SKM-1 treated with dmso at 0.1 percent for 144 hours (cell line): ENCODE data around the gene FOSB.

Experiments
- DNase-seq: peaks from one replicate; lab custom pipeline; 2025; ENCODE audit not compliant: unreplicated experiment; lab: John Stamatoyannopoulos, UW

The FOSB gene

GRCh38 chr19:45442408-45442777 is 25.4 kb upstream of the FOSB start:
- DNase-seq = no peak

DNA sequence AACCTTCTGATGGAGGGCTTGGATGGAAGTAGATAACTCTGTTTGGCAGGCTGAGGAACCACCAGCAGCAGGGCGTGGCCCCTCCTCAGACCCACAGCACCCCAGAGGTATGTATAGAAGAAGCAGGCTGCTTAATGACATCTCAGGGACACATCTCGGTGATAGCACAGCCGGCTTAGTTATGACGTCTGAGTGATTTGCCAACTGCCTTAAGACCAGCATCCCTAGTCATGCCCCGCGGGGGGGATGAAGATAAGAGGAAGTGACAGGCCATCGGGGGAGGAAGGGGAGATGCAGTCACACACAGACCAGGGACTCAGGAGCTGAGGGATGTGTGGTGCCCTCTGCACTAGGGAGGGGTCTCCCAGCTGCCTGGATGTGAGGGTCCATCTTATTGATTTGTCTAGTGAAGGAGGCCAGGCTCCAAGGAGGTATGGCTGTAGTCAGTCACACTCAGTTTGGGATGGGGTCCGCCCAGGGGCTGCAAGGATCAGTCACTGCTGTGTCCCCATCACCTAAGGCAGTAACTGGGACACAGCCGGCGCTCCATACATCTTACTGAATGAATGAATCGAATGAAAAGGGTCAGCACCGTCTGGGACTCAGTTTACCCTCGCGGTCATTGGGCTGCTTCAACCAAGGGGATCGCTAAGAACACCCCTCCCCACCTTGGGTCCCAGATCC is 24.9 kb upstream of the FOSB start:
- DNase-seq = peak; percentile 40

DNA sequence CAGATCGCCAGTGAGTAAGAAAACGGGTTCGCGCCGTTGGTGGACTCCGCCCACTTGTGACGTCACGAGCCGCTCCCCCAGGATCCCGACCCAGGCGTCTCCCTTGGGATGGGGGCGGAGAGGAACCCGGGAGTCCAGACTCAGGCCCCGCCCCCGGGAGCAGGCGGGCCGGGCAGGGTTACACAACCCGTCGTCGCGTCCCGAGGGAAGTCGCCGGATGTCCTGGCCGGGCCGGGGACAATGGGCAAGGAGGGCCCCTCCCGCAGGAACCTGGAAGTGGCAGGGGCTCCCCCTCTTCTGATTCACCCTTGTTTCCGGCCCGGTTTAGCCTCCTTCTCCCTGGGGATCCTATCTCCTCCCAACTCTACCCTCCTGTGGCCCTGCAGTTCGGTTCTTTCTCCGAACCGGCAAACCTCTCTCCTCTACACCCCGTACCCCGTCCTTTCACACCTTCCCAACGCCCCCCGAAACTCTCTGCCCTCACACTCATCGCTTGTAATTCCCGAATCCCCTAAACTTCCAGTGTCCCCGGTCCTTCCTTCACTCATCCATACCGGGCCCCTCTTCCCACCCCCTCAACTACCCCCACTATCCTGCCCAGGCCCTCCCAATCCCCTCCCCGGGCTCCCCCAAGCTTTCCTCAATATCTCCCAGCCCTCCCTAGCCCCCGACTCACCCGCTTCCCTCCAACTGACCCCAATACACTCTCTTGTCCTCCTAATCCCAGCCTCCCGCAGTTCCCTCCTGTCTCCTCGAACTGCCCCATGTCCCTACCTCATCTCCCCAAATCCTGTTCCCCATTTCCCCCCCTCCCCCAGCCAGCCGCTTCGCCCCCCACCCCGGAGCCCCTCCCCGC is 24.1 kb upstream of the FOSB start:
- DNase-seq = peak; percentile 26

DNA sequence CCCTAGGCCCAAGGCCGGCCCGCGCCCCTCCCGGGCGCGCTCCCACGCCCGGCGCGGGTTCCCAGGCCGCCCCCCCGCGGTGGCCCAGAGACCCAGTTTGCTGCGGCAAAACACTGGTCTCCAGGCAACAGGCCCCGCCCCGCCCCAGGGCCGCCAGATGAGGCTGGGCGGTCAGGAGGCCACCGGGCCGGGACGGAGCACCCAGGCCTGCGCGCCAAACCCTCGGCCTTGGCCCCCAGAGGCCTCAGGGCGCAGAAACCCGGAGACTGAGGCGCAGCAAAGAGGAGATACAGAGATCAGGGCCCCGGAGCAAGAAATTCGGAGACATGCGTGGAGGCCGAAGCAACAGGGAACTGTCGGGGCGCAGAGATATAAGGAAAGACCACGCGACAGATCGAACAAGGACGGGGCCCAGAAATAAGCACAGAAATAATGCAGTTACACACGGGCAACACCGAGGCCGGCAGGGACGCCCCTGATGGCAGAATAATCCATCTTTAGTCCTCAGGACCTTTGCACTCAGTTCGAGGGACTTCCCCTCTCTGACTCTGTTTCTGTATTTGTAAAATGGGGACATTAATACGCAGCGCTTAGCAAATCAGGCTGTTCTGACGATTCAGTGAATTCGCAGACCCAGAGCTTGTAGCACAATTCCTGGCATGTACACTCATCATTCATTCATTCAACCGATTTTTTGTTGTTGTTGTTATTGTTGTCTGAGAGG is 23.3 kb upstream of the FOSB start:
- peak; percentile 19 for DNase-seq

- DNase-seq = no peak
Measured at GRCh38 chr19:45445139-45445538, 22.7 kb upstream of the FOSB start.

GRCh38 chr19:45446295-45446694 is 21.5 kb upstream of the FOSB start:
- DNase-seq = peak; percentile 8

DNA sequence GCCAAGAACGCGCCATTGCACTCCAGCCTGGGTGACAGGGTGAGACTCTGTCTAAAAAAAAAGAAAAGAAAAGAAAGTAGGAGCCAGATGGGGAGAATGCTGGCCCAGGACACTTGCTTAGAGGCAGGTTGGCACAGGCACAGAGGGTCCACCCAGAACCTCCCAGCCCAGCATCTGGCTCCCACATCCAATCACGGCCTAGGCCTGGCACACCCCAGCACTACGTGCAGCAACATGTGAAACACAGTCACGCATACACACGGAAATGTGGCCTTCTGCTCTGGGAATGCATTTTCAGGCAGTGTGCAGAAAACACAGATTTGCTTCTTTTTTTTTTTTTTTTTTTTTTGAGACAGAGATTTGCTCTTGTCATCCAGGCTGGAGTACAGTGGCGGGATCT is 20.9 kb upstream of the FOSB start:
- no peak for DNase-seq

GRCh38 chr19:45448425-45448756 is 19.4 kb upstream of the FOSB start:
- DNase-seq = no peak

DNA sequence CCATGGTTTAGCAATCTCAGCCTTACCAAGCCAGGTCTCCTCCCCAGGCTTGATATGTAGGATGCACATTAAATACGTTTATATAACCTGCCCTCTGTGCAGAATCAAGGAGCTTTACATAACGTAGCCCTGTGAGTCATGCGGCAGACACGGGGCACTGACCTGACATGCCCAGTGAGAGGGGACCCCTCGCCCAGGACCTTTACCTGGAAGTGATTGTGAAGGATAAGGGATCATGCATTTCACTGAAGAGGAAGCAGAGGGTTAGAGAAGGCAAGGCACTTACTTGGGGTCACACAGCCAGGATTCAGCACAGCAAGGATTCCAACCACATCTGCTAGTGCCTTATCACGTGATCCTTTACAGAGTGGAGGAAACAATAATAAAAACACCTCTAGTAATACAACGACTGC is 18.9 kb upstream of the FOSB start:
- DNase-seq = no peak

- DNase-seq = peak; percentile 22
Measured at GRCh38 chr19:45450012-45450333, 17.8 kb upstream of the FOSB start.

- DNase-seq = no peak
Measured at GRCh38 chr19:45451131-45451849, 16.5 kb upstream of the FOSB start.

GRCh38 chr19:45451850-45452387 is 15.9 kb upstream of the FOSB start:
- no peak for DNase-seq

DNA sequence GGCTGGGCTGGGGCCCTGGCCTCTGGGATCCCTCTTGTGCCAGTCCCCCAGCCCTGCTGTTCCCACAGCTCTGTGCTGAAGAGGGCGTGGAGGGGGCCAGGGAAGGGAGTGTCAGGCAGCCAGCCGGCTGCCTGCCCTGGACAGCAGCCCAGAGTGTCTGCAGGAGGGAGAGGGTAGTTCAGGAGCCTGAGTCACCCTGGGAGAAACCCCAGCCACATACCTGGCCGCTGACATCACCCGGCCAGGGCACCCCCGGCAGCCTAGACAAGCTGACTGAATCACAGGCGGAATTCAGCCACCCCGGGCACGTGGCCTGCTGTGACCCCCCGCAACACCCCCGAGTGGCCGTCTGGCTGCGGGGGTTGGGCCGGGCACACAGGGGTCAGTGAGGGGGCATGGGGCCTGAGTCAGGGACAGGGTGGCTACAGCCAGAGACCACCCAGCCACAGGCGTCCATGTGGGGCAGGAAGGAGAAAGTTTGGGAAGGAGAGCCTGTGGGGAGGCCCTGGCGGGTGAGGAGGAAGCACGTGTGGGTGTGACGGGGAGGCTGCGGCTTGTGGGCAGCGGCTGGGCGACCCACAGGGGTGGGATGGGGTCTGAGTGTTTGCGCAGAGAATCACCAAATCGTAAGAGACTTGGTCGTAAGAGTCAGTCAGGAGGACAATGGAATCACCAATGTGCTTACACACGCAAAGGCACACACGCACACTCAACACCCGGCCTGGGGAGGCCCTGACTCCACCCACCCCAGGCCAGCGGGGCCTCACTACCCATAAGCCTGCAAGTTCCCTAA is 11.9 kb upstream of the FOSB start:
- DNase-seq = peak; percentile 75

GRCh38 chr19:45456500-45456815 is 11.3 kb upstream of the FOSB start:
- DNase-seq = no peak

- no peak for DNase-seq
Measured at GRCh38 chr19:45457776-45458175, 10.0 kb upstream of the FOSB start.

DNA sequence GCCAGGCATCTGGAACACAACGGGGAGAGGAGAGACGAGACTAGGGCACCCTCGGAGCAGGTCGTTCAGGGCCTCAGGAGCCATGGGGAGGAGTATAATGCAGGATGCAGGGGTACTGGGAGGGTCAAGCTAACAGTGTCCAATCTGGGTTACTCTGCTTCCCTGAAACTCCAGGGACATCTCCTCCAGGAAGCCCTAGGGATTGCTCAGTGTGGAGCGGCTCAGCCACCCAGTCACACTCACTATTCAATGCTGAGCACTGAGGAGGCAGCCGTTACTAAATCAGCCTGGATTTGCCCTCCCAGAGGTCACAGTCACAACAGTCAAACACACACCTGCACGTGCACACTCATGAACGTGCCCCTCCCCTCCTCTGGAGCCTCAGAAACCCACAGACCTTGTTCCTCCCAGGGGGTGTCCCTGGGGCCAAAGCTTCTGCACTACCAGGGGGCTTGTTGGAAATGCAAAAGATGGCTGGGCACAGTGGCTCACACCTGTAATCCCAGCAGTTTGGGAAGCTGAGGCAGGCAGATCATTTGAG is 6.9 kb upstream of the FOSB start:
- no peak for DNase-seq

DNA sequence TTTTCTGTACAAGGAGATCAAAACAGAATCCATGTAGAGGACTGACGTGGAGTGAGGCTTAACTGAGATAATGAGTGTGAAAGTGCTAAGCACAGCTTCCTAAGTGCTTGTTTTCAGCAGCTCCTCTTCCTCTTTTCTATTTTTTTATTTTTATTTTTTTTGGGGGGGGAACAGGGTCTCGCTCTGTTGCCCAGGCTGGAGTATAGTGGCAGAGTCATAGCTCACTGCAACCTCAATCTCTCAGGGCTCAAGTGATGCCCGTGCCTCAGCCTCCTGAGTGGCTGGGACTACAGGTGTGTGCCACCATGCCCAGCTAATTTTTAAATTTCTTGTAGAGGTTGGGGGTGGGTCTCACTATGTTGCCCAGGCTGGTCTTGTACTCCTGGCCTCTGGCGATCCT is 5.6 kb upstream of the FOSB start:
- no peak for DNase-seq

GRCh38 chr19:45463241-45463640 is 4.6 kb upstream of the FOSB start:
- no peak for DNase-seq

- DNase-seq = no peak
Measured at GRCh38 chr19:45464274-45464673, 3.5 kb upstream of the FOSB start.

DNA sequence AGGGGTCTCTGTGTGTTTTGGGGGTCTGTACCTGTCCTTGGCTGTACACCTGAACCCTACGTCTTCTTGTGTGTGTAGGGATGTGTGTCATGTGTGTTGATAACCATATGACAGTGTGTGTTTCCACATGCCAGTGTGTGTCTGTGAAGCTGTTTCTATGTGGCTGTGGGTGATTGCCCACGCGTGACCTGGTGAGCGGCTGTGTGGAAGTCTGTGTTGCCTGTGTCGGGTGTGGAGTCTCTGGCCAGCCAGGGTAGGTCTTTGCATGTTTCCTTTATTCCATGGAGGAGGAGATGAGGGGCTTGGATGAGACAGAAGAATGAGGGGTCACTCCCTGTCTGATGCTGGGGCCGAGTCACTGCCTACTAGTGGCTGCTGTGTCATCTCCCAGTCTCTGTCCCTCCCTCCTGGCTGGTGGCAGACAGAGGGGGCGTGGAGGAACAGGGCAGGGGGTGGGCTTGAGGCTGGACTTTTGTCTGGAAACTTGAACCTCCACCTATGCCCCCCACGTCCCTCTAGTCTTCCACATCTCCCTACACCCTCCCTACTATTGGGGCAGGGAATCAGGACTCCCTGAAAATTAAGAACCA is 2.8 kb upstream of the FOSB start:
- no peak for DNase-seq
